HPDE6-E6E7 (cell line): ENCODE measurements around the gene MAST4.
"Not testable (repeated sequence)": the region's sequence is repeated elsewhere in the genome, so short reads cannot be mapped to it uniquely, and the experiment has no call there.

Experiments
- DNase-seq: peaks from one replicate; pipeline ENCODE4 v3.0.0; 2011; ENCODE audit warnings: missing footprints; ENCODE audit errors: extremely low spot score

MAST4 gene

DNA sequence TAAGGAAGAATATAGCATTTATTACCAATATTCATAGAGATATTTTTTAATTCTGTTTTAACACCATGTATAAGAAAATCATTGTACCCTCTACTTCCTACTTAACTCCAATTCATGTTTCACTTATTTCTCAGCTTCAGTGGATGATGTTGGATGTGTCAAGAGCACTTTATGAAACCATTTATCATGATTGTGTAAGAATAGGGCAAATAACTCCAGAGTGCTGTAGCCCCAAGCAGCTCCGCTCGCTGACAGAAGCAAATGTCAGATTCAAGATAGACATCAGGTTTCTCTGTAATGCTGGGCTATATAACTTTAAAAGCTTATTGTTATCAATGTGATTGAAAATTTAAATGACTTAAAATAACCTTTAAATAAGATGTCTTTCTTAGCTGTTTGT, 50.4 kb downstream of the MAST4 start:
- no peak for DNase-seq

DNA sequence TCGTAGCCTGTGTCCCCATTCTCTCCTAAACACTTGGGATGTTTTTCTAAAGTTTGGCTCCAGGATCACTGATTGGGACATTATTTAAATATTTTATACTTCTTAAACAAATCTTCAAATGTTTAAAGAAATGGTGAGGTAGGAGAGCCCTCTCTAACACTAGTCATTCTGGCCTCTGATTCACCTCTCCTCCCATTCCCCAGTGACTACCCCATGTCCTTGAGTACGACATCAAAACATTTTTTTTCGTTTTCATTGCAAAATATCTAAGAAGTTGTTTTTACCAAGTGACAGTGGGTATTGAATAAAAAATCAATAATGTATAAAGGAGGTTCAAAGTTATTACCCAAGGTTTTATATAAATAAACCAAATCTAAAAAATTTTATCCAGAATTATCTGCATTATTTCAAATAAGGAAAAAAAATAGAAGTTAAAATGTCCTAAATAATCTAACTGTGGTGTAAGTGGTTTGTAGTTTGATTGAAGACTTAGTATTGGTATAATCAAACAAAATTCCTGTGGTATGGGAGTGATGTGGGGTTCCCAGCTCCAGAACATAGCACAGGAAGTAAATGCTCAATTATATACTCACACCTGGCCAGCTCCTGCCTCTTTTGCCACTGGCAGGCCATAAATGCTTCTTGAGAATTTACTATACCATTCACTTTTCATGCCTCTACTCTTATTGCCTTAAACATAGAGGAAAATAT, 51.1 kb downstream of the MAST4 start:
- DNase-seq = no peak

DNA sequence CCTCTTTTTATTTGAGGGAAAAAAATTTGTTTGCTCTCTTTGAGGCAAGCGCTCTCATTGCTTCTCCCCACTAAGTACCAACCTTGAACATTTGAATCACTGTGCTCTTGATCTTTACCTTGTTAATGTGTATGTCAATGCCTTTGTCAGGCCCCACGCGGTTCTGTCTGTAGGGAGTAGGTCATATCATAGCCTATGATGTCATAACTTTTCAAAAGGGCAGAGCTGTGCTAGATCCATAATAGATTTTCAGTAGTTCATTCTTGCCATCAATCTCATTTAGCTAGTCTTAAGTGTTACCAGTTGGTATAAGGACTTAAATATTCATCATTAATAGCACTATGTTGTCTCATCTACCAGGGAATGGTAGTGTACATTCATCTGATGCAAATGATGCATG, 56.6 kb downstream of the MAST4 start:
- no peak for DNase-seq

DNA sequence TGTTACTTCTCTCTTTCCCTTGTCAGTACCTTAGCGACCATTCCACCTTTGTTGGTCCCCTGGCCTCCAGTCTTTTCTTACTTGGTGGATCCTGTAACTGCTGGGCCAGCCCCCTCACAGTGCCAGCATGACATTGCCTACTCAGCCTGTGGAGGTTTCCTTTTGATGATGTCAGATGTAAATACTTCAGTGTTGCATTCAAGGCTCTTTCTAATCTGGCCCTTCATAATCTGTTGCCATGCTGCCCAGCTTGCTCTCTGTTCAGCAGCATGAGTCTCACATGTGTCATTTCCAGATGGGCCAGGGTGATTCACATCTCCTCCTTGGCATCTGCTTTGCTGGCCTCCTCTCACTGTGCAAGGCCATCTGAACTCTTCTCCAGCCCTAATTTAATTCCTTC, 57.1 kb downstream of the MAST4 start:
- DNase-seq = peak; percentile 20

DNA sequence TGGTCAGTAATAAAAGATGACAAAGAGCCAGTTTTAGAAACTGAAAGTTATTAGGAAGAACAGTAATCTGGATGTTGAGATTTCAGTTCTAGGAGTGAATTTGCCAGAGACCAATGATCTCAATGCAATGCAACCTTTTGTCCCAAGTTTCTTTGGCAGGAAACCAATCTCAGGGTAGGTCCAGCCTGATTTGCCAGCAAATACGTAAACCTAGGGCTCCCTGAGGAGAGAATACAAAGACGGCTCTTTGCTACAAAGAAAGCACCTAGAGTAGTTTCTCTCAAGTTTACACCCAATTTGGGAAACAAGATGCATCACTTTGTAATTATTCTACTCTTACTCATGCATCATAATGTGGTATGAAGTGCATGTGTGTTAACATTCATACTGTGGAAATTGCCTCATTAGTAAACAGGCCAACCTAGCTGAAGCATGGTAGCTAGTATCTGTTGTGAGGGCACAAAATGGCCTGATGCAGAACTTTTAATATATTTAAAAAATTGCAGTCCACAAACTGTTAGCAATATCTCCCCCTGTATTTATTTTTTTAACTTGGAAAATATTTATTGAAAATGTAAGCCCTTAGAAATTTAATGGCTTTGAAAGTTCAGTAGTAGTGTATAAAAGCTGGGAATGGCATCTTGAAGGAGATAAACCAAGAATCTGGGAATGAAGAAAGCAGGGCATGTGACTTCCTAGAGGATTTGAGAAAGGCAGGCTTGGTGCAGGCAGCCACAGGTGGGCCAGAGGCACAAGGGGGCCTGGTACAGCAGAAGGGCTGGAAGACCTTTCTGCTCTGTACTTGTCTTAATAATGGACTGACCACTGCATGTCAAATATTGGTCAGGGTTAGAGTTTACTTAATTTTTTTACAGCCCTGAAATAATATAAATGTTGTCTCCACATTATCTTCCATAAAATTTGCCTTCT, 59.5 kb downstream of the MAST4 start:
- DNase-seq = no peak

DNA sequence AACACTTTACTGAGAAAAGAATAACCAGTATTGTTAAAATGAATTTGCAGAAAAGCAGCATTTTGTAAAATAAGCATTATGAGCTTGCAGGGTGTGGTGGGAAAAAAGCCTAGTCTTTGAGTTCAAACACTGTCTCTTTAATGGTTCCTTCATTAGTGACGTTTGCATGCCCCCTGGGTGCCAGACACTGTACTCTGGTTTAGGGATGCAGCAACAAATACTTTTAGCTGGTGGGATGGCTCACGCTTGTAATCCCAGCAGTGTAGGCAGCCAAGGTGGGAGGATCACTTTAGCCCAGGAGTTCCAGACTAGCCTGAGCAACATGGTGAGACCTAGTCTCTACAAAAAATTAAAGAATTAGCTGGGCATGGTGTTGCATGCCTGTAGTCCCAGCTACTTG, 62.3 kb downstream of the MAST4 start:
- no peak for DNase-seq

DNA sequence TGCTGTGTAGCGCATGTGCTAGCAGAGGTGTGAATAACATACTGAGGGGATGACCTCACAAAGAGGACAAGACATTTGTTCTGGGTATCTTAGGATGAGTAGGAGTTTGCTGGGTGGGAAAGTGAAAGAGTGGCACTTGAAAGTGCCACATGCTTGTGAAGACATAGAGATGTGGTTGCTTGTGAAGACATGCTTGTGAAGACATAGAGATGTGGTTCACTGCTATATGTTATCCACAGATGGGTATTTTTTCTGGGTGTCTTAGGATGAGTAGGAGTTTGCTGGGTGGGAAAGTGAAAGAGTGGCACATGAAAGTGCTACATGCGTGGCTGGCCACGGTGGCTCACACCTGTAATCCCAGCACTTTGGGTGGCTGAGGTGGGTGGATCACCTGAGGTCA, 63.6 kb downstream of the MAST4 start:
- no peak for DNase-seq

DNA sequence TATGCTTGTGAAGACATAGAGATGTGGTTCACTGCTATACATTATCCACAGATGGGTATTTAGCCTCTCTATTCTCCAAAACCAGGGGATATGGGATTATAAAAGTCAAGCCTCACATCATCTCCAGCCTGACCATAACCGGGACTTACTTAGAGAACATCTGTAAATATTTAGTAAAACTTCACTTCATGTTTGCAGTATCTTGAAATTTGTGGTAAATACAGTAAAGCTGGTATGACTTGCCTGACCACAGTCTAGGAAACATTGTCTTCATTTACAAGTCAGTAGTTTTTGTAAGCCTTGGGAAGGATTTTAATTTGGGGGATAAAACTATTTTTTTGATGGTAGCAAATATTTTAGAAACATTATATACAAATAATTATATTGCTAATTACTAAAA, 64.2 kb downstream of the MAST4 start:
- DNase-seq = no peak

DNA sequence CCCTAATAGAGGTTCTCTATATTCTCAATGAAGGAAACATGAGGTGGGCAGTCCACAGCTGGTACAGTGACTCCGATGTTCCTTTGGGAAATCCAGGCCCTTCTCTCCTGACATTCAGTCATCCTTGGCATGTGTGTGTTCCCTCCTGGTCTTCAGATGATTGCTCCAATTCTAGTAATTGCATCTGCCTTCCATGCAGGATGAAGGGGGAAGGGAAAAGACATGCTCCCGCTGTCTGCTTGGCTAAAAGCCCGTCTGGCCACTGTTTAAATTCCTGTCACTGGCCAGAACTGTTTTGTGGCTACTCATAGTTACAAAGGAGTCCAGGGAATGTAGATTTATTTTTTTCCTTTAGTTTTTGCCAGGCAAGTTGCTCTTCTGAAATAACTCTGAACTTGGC, 65.0 kb downstream of the MAST4 start:
- no peak for DNase-seq

DNA sequence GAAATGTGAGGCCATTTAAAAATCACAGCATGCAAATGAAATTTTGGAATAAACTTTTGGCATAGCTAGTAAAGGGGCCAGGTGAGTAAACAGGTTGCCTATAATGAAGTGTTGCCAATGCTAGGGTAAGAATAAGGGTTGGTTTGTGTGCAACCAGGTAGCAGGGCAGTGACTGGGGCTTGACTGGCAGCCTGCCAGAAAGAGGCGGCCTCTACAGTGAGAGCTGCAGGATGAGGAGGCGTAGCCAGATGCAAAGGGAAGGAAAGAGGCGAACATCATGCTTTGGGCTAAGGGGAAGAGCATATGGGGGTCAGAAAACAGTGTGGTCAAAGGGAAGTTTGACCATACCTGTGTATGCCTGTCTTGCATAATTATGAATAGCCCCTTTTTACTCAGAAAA, 70.6 kb downstream of the MAST4 start:
- DNase-seq = no peak

DNA sequence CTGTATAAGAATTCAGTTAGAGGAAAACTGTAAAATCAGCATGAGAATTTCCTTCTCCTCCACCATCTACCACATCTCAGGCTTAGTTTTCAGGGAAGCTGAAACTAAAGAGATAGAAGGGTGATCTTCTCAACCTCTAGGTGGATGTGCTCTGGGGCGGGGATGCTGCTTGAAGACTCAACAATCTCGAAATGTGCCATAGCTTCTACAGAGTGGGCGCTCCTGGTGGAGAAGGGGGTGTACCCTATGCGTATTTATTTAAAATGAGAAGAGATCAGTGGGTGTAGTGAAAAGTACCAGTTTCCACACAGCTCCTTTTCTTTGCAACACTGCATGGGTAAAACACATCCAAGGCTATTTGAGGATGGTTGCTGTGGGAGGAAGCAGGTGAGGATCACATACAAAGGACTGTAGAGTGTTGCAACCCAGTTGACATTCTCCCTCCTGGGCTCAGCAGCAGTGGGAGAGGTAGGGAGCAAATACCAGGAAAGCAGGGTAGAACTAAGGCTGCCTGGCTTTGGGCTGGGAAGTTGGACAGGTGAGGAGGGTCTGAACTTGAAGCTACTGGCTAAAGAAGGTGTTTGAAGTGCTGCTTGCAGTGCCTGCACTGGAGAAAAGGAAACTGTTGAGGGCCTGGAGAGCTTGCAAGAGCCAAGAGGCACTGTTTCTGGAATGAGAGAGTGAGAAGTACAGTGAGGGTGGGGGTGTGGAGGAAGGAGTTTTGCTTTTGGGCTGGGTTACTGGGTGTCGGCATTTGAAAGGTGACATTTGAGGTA, 73.1 kb downstream of the MAST4 start:
- no peak for DNase-seq

DNA sequence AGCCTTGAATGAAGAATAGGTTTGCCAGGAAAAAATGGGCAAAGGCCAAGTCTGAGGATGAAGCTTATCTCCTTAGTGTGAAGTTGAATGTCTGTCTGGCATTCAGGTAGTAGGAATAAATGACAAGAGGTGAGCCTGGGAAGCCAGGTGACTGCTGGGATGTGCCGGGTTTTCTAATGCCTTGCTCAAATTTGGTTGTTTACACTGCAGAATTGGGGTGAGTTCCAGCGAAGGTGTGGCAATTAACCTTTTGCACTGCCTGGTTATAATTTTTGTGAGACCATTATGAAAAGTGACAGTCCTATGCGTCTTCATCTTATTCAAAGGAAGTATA, 73.6 kb downstream of the MAST4 start:
- no peak for DNase-seq

DNA sequence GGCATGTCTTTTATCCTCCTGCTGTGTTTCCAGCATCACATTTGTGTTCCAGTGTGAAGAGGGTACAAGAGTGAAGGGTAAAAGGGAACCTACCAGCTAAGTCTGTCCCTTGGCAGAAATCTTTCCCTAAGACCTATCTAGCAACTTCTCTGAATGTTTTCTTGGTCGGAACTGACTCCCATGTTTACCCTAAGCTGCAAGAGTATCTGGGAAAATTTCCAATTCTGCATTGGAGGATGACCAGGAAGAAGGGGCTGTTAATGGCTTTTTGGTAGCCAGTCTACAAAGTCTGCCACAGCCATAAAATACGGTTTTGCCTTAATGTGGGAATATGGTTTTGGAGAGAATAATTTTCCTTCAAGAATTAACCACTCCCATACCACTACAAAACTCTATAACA, 75.1 kb downstream of the MAST4 start:
- no peak for DNase-seq

DNA sequence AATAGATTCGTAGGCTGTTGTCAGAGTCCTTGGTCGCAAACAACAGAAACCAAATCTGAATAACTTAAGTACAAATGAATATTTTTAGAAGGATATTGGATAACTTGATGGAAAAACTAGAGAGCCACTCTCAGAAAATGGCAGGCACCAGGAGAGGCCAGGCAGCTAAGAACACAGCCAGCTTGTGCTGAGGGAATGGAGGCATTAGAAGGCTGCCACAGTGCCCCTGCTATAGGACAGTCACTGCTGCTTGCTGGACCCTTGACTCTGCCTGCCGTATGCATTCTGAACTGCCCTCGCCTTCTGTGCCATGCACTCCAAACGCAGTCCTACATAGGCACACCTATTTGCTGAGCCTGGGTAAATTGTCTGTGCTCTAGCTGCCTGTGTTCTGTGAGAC, 78.6 kb downstream of the MAST4 start:
- DNase-seq = no peak

DNA sequence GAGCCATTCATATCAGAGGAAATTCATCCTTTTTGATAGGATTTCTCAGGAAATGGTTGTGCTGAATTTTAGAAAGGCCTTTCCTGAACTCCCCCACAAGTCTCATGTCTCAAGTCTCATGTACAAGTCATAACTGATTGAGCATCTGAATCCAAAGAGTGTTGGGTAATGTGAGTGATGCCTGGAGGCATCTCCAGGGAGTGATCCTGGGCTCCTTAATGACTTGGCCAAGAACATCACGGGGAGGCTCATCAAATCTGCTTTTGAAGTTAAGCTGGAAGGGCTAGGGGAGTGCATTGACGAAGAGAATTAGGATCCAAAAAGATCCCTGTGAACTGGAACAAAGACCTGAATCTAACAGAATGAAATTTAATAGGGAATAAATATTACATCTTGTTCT, 79.2 kb downstream of the MAST4 start:
- no peak for DNase-seq

DNA sequence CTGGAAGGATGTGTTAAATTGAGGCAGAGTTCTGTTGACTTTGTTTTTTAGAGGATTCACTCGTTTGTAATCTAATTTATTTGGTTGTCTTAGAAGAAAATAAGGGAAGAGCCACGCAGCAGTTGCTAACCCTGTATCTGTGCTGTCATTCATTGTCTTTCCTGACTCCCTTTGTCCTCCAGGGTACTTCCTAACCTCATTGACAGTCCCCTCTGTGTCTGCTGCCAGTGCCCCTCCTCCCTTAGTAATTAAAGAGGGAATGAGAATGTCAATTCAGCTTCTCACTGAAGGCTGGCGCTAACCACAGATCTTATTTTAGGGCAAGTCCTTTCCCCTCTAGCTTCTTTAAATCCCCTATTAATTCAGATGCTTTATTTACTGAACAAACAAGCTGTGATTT, 84.0 kb downstream of the MAST4 start:
- DNase-seq = no peak

DNA sequence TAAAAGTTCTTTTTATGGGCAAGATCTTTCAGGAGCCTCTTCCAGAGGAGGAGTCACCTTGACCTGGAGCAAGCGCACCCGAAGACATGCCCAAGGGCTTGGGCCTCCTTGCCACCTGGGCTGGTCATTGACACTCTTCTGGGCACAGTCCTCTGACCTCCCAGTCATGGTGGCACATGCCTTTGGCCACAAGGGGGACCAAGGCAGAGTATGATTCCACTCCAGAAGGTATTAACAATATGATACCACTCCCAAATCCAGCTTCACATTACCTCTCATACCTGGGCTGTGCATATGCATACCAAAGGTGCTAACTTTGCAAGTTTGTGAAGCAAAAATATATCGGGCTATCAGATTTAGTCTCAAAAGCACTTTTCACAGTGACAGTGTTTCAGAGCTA, 84.6 kb downstream of the MAST4 start:
- DNase-seq = no peak

DNA sequence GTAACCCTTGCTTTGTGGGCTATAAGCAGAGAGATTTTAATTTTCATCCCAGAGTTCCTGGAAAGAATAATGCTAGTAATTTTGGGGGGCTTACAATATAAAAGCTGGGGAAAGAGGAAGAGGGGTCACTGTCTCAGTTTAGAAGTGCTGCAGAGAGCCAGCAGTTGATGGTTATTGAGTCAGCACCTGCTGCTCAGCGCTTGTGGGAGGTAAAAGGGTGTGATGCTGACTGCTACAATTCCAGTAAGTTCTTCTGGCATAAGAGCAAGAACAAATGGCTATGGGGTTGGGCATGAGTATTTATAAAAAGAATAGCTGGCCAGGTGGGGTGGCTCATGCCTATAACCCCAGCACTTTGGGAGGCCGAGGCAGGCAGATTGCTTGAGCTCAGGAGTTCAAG, 88.5 kb downstream of the MAST4 start:
- DNase-seq = no peak

DNA sequence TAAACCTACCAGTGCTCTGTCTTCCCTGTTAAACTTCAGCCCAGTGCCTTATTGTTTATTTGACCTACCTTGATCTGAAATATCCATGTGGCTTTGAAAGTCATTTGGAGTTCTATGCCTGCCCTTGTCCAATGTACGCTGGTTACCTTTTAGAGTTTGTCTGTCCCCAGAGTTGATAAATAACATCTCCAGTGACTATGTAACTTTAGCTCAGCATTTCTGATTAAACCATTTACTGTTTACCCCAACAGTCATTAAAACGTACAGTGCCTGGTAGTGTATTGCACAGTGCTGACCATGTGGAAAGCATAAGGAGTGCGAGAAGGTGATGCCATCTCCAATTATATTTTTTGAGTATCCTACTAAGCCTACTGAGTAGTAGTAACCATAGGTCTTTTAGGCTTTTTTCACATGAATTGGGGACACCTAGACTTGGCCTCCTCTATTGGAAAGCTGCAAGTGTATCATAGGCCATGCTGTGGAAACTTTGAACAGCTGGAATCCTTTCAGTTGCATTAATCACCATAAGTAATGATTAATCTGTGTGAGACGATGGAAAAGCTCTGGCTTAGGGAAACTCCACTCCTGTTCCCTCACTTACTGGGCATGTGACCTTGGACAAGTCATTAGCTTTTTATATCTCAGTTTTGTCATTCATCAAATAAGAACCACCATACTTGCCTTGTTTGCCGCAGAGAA, 93.5 kb downstream of the MAST4 start:
- no peak for DNase-seq

DNA sequence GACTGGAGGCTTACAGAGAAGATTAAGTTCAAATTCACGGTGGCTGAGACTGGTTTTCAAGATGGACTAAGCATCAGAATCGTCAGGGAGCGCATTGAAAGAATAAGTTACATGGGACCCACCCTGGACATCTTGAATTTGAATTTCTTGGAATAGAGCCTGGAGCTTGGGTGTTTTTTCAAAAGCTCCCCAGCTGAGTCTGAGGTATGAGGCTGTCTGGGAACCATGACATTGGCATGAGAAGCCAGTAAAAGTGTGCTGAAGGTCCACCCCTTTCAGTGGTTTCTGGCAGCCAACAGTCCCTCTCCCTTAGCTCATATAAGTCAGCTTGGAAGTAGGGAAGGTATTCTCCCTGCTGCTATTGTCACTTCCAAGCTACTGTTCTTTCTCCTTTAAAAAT, 97.8 kb downstream of the MAST4 start:
- no peak for DNase-seq

DNA sequence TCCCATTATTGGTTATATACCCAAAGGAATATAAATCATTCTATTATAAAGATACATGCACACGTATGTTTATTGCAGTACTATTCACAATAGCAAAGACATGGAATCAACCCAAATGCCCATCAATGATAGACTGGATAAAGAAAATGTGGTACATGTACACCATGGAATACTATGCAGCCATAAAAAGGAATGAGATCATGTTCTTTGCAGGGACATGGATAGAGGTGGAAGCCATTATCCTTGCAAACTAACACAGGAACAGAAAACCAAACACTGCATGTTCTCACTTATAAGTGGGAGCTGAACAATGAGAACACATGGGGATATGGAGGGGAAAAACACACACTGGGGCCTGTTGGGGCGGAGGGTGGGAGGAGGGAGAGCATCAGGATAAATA, 99.6 kb downstream of the MAST4 start:
- DNase-seq = not testable (repeated sequence)
